Cerebellar nuclear complex (tissue), 1 donor: ENCODE measurements around the gene PPP1R12A.
"Not testable (repeated sequence)": the region's sequence is repeated elsewhere in the genome, so short reads cannot be mapped to it uniquely, and the experiment has no call there.

Experiments used
- DNase-seq, 2 experiments: peaks; one replicate each; lab custom pipeline; 2025; lab: John Stamatoyannopoulos, UW

PPP1R12A gene

GRCh38 chr12:79891506-79892162 is 43.3 kb downstream of the PPP1R12A start:
- no peak for DNase-seq

- no peak for DNase-seq
Measured at GRCh38 chr12:79887890-79888289, 47.0 kb downstream of the PPP1R12A start.

DNA sequence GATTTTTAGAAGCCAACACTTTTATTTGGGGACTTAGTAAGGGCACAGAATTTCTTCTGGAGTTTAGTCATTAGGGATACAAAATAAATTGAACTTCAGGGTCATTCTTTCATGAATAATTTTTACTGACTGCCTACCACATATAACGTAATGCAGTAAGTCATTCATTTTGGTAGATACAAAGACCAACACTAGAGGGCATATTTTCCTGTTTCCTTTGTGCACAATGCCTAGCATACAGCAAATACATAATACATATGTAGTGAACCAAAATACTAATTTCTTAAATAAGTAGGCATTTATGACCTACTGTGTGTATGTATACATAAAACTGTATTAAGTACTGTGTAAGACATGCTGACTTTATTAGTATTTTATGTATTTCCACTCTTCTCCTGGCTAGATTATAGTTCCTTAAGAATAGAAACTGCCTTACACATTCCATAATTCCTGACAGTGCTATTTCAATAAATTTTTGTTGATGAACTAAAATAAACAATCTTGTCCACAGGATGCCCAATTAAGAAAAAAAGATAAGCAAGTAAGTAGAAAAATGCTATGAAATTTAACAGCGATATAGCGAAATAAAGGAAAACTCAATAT is 47.9 kb downstream of the PPP1R12A start:
- no peak for DNase-seq

DNA sequence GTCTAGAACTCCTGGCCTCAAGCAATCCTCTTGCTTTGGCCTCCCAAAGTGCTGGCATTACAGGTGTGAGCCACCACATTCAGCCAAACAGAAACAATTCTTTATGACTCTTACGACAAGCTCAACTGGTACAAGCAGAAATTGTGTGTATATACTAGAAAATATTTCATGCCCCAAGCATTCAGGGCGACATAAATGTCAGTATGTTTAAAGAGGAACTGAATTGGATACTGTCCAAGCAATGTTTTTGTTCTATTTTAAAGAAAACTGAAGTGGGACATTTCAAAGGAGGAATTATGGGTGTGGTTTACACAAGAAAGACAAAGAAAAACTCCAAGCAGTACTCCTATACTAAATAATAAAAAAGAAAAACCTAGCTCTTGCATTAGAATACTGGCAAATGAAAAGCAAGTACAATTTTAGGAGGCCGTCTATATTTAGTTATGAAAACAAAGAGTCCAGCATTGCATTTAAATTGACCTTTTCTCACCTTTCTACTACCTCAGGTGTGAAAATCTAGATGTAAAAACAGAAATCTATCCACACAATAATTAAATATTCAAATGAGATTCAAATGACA is 48.9 kb downstream of the PPP1R12A start:
- no peak for DNase-seq

GRCh38 chr12:79884401-79885006 is 50.4 kb downstream of the PPP1R12A start:
- DNase-seq, result no peak

DNA sequence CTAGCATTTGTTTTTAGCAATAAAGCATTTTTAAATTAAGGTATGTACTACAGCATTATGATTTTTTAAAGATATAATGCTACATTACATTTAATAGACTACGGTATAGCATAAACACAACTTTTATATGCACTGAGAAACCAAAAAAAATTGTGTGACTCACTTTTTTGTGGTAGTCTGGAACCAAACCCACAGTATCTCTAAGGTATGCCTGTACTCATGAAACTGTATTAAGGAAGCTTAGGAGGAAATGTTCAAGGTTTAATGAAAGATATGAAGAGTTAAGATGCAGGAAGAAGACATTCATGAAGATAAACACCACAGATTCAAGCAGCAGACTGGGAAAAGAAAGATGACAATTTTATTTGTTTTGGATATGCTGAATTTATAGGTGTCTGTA is 51.7 kb downstream of the PPP1R12A start:
- no peak for DNase-seq

- no peak for DNase-seq
Measured at GRCh38 chr12:79881351-79881750, 53.5 kb downstream of the PPP1R12A start.

DNA sequence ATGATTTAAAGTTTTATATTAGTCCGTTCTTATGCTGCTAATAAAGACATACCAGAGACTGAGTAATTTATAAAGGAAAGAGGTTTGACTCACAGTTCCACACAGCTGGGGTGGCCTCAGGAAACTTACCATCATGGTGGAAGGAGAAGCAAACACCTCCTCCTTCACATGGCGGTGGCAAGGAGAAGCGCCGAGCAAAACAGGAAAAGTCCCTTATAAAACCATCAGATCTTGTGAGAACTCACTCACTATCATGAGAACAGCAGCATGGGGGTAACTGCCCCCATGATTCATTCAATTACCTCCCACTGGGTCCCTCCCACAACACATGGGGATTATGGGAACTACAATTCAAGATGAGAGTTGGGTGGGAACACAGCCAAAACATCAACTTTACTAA is 56.4 kb downstream of the PPP1R12A start:
- not testable (repeated sequence) for DNase-seq

DNA sequence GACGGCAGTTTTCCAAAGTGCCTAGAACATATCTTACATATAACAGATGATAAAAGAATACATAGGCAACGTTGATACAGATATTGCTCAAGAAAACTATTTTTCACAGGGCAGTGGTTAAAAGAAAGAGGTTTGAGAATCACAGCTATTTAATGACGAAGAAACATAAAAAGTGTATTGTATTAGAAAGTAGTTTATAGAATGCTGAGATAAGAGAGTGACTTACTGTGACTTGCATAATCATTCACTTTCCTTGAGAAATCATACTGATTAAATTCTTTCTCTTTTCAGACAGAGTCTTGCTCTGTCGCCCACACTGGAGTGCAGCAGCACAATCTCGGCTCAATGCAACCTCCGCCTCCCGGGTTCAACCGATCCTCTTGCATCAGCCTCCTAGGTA is 57.7 kb downstream of the PPP1R12A start:
- DNase-seq, result no peak

DNA sequence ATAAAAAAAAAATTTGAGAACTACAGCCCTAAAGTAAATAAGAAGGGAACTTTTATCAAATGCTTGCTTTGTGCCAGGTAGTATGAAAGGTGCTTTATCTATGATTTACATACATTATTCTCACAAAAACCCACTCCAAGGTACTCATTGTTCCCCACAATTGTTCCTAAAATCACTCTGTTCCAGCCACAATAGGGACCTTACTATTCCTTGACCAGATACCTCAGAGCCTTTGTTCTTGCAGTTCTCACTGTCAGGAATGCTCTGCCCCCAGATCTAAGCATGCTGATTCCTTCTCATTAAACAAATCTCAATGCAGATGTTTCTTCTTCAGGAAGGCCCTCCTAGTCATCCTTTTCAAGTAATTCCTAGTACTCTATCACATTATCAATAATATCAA is 60.2 kb downstream of the PPP1R12A start:
- DNase-seq, result no peak

DNA sequence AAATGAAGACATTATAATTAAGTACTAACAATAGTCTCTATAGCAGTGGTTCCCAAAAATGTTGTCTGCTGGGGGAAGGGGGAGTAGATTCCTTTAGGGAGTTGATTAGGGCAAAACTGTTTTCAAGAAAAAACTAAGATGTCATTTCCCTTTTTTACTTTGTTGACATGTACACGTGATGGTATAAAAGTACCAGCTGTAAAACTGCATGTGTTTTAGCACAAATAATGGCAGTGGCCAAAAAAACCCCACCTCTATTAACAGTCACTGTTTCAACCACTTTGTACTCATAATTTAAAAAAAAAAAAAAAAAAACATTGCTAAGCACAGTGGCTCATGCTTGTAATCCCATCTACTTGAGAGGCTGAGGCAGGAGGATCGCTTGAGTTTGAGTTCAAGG is 61.7 kb downstream of the PPP1R12A start:
- no peak for DNase-seq

DNA sequence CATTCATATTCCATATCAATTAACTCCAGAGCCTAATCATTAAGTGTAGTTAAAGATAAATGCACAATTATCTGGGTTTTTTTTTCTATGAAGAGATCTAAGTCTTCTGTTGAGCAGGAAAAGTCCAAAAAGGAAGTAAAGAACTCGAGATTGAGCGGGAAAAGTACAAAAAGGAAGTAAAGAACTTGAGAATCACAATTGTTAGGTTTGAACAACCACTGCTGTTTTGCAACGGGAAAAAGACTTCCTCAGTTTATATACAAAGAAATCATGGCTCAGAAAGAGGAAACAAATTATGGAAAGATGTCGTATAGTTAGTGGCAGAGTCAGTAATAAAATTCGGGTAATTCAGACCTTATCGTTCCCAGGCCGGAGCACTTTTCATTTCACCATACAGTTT is 63.3 kb downstream of the PPP1R12A start:
- DNase-seq, result no peak

DNA sequence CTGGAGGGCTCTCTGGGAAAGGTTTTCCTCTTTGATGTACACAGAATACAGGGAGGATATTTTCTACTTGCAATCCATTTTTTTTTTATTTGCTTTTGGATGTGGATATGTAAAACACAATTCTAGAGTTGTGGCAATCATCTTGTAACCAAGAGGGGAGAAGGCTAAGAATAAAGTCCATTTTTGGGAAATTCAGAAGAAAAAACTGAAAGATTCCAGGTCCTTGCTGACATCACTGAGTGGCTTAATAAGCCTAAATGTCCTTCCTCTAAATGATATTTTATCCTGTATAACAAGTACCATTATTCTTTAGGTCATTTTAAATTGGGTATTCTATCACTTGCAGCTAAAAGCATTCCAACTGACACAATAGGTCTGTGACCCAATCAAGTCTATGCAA is 64.0 kb downstream of the PPP1R12A start:
- DNase-seq, result no peak

DNA sequence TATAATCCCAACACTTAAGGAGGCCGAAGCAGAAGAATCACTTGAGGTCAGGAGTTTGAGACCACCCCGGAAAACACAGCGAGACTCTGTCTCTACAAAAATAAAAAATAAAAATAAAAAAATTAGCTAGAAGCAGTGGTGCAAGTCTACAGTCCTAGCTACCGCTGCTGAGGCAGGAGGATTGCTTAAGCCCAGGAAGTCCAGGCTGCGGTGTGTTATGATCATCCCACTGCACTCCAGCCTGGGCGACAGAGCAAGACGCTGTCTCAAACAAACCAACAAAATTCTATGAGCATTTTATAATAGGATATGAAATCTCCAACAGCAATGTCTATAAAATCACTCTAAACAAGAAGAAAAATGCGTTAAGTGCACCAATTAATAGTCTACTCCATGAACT is 75.3 kb downstream of the PPP1R12A start:
- DNase-seq, result no peak

GRCh38 chr12:79858518-79858917 is 76.4 kb downstream of the PPP1R12A start:
- no peak for DNase-seq

DNA sequence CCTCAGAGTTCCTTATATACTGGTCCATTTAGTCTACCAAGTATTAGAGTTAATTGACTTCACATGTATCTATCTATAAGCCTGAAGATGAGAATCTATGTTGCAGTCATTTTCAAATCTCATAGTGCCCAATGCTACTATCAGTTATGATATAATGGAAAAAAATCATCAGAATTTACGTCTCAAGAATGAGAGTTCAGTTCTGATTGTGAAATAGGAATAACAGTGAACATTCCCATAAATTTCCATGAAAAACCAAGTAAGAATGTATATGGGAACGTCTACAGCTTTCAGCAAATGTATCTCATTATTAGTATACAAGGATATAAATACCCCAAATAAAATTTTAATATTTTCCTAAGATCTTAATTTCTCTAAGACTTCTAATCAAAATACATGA is 77.2 kb downstream of the PPP1R12A start:
- no peak for DNase-seq

GRCh38 chr12:79850610-79851299 is 84.1 kb downstream of the PPP1R12A start:
- no peak for DNase-seq

- no peak for DNase-seq
Measured at GRCh38 chr12:79848339-79848738, 86.6 kb downstream of the PPP1R12A start.

- DNase-seq, result no peak
Measured at GRCh38 chr12:79847417-79847816, 87.5 kb downstream of the PPP1R12A start.

GRCh38 chr12:79844693-79845092 is 90.2 kb downstream of the PPP1R12A start:
- DNase-seq, result no peak

- DNase-seq, result no peak
Measured at GRCh38 chr12:79843978-79844377, 90.9 kb downstream of the PPP1R12A start.

DNA sequence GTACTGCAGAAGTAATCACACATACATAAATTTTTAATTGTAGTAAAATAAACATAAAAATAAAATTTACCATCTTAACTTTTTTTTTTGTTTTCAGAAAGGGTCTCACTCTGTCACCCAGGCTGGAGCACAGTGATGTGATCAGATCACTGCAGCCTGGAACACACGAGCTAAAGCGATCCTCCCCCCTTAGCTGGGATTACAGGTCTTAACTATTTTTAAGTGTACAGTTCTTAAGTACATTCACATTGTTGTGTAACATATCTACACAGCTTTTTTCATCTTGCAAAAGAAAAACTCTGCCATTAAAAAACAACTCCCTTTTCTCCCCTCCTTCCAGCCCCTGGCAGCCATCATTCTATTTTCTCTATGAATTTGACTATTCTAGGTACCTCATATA is 92.3 kb downstream of the PPP1R12A start:
- DNase-seq, result no peak

- DNase-seq, result no peak
Measured at GRCh38 chr12:79841878-79842265, 93.0 kb downstream of the PPP1R12A start.
